Astrocyte (in vitro differentiated cells and primary cell): ENCODE data around the gene VPS50.

Source experiments
- CTCF ChIP-seq: IDR thresholded peaks from 2 replicates; pipeline ENCODE4 v1.5.1; 2011; ENCODE audit warnings: low read depth, mild to moderate bottlenecking, inconsistent platforms, low read length, moderate library complexity; ENCODE audit not compliant: insufficient read depth
- EZH2 ChIP-seq: IDR thresholded peaks from 2 replicates; pipeline ENCODE4 v1.6.1; 2012; ENCODE audit warnings: mild to moderate bottlenecking, low read length, inconsistent platforms; ENCODE audit not compliant: insufficient read depth

- no peak for TF ChIP-seq CTCF
- TF ChIP-seq EZH2, result no peak
Measured at GRCh38 chr7:93188870-93189634, 43.1 kb upstream of the VPS50 start.
